Endothelial cell of umbilical vein (primary cell): Measurements from ENCODE around the gene PLCG2. TPM values are rescaled to one million over a fixed set of nuclear protein-coding genes. Genes with fewer than 3 reads are reported as not detected.

ENCODE experiments used
- BruUV-seq: library from RNA; stranded (reverse); fragments of 400-500 nt; replicated peaks from 2 replicates; lab custom pipeline; 2021; lab: Mats Ljungman, UMichigan
- CTCF ChIA-PET: fragments of 300-600, 350-600 bp; sonication (Branson Sonifier 250); formaldehyde crosslinking; loops from one replicate; lab custom pipeline; 2021; ENCODE audit warnings: antibody characterized with exemption, inconsistent platforms; lab: Charles Lee
- POLR2A ChIA-PET: fragments of 300-600, 350-600 bp; sonication (Branson Sonifier 250); formaldehyde crosslinking; loops from one replicate; lab custom pipeline; 2021; ENCODE audit warnings: antibody characterized with exemption, inconsistent platforms; lab: Charles Lee
- DNase-seq: peaks from one replicate; pipeline ENCODE4 v3.0.0-alpha.2; 2011; ENCODE audit warnings: low read depth, low spot score
- FAIRE-seq: peaks from 2 replicates; lab custom pipeline; 2011; peaks lifted over from hg19 to GRCh38; lab: Jason Lieb, UNC
- H2AFZ ChIP-seq: 2 replicates; pipeline ENCODE4 v1.6.0; 2012; ENCODE audit warnings: low read depth, low read length, control low read depth, inconsistent platforms
- H3K27ac ChIP-seq: 2 replicates; pipeline ENCODE4 v1.5.1; 2011; ENCODE audit warnings: low read depth, mild to moderate bottlenecking, control low read depth, low read length, moderate library complexity; ENCODE audit not compliant: insufficient read depth
- H3K27me3 ChIP-seq, 2 experiments: 2 replicates each; pipeline versions ENCODE4 v1.6.0 to v1.6.1; 2011; ENCODE audit warnings: low read length in 2 of 2, mixed read lengths in 1 of 2; ENCODE audit not compliant: control insufficient read depth in 2 of 2, insufficient read depth in 2 of 2
- H3K36me3 ChIP-seq, 2 experiments: 2 replicates in 1 of 2; 3 replicates in 1 of 2; pipeline ENCODE4 v1.5.1; 2011; ENCODE audit warnings: low read length in 2 of 2, mild to moderate bottlenecking in 1 of 2, moderate library complexity in 1 of 2; ENCODE audit not compliant: control insufficient read depth in 2 of 2, insufficient read depth in 2 of 2; ENCODE audit errors: extremely low read depth in 1 of 2
- H3K4me1 ChIP-seq: 3 replicates; pipeline ENCODE4 v1.5.1; 2011; ENCODE audit warnings: mild to moderate bottlenecking, low read length; ENCODE audit not compliant: control insufficient read depth, insufficient read depth; ENCODE audit errors: extremely low read depth
- H3K4me2 ChIP-seq: 2 replicates; pipeline ENCODE4 v1.6.1; 2011; ENCODE audit warnings: low read length, control low read depth, mixed read lengths; ENCODE audit not compliant: insufficient read depth
- H3K4me3 ChIP-seq, 3 experiments: fragments of 200-600 bp in 1 of 3; sonication (generic), shearing (Covaris generic) in 1 of 3; replicated peaks in 1 of 3; 2 replicates each; pipeline ENCODE4 v1.5.1; 2011 to 2016; ENCODE audit warnings: control low read depth in 3 of 3, low read length in 3 of 3, mild to moderate bottlenecking in 2 of 3, inconsistent platforms in 1 of 3, low read depth in 1 of 3, moderate library complexity in 1 of 3; ENCODE audit not compliant: insufficient read depth in 1 of 3
- H3K79me2 ChIP-seq: 2 replicates; pipeline ENCODE4 v1.6.0; 2012; ENCODE audit warnings: low read length, inconsistent platforms; ENCODE audit not compliant: control insufficient read depth, insufficient read depth
- H3K9ac ChIP-seq: replicated peaks from 2 replicates; pipeline ENCODE3; 2011; ENCODE audit warnings: low read length, control low read depth; ENCODE audit not compliant: insufficient read depth; ENCODE audit errors: extremely low read depth
- H3K9me1 ChIP-seq: replicated peaks from 3 replicates; pipeline ENCODE4 v1.6.0; 2011; ENCODE audit warnings: mild to moderate bottlenecking, low read length; ENCODE audit not compliant: control insufficient read depth, insufficient read depth; ENCODE audit errors: extremely low read depth
- H3K9me3 ChIP-seq: replicated peaks from 2 replicates; pipeline ENCODE4 v1.5.1; 2012; ENCODE audit warnings: low read length, inconsistent platforms; ENCODE audit not compliant: control insufficient read depth, insufficient read depth
- H4K20me1 ChIP-seq: replicated peaks from 2 replicates; pipeline ENCODE3; 2011; ENCODE audit warnings: mild to moderate bottlenecking, low read length; ENCODE audit not compliant: control insufficient read depth, insufficient read depth; ENCODE audit errors: extremely low read depth
- CTCF ChIP-seq, 2 donors: IDR thresholded peaks; 1 replicate in 1 of 2; 2 replicates in 1 of 2; pipeline ENCODE4 v1.5.1; 2011; ENCODE audit warnings: low read length in 2 of 2, mild to moderate bottlenecking in 2 of 2, moderate library complexity in 2 of 2, control low read depth in 1 of 2, inconsistent platforms in 1 of 2, low read depth in 1 of 2; ENCODE audit not compliant: insufficient read depth in 1 of 2; ENCODE audit errors: extremely low read depth in 1 of 2
- EZH2 ChIP-seq: IDR thresholded peaks from 2 replicates; pipeline ENCODE4 v1.6.1; 2012; ENCODE audit warnings: borderline replicate concordance, low read depth, mild to moderate bottlenecking, moderate library complexity, low read length, inconsistent platforms; ENCODE audit not compliant: severe bottlenecking
- FOS ChIP-seq: IDR thresholded peaks from 2 replicates; pipeline ENCODE4 v1.6.1; 2011; ENCODE audit warnings: mild to moderate bottlenecking, low read length, moderate library complexity, borderline replicate concordance; ENCODE audit not compliant: insufficient read depth
- GATA2 ChIP-seq: IDR thresholded peaks from 2 replicates; pipeline ENCODE4 v1.7.0; 2011; ENCODE audit warnings: low read depth, mild to moderate bottlenecking, moderate library complexity, mixed read lengths, low read length; ENCODE audit not compliant: insufficient read length, insufficient read depth
- JUN ChIP-seq: IDR thresholded peaks from 2 replicates; pipeline ENCODE4 v1.6.1; 2011; ENCODE audit warnings: borderline replicate concordance, low read depth; ENCODE audit not compliant: insufficient read length, insufficient read depth
- MYC ChIP-seq: IDR thresholded peaks from one replicate; pipeline ENCODE4 v1.6.1; 2011; ENCODE audit warnings: mild to moderate bottlenecking, low read depth, low read length
- POLR2A ChIP-seq: IDR thresholded peaks from 2 replicates; pipeline ENCODE4 v1.6.1; 2012; ENCODE audit warnings: low read depth, mild to moderate bottlenecking, control low read depth, low read length
- POLR2AphosphoS5 ChIP-seq: IDR thresholded peaks from 2 replicates; pipeline ENCODE4 v1.6.1; 2012; ENCODE audit warnings: low read depth, mild to moderate bottlenecking, control low read depth, low read length, moderate library complexity; ENCODE audit not compliant: insufficient read depth
- dilution Hi-C: fragments of 300-500 bp; cut with MboI; formaldehyde crosslinking; loops from one replicate; pipeline ENCODE4 v1.15.0; 2019; ENCODE audit warnings: low sequenced_read_pairs; ENCODE audit not compliant: extremely low pct_ligation_motif_present
- intact Hi-C: fragments of 100-400 bp; cut with micrococcal nuclease; formaldehyde crosslinking; loops from one replicate; pipeline ENCODE4 v1.10.0; 2022
- polyA plus RNA-seq, 4 experiments: library from polyadenylated mRNA; depleted of rRNA in 3 of 4; stranded (reverse) in 3 of 4; unstranded in 1 of 4; fragments of >200 nt; gene quantifications; 2 replicates each; pipeline versions ENCODE4 v1.2.1 to v1.2.3, GENCODE V29; 2011 to 2012; ENCODE audit warnings: missing spikeins in 1 of 4
- total RNA-seq: library from RNA; stranded (reverse); gene quantifications from 2 replicates; pipeline ENCODE4 v1.2.3, GENCODE V29; 2021
- TF ChIP-seq, protein P1 (sequence below): IDR thresholded peaks from 2 replicates; pipeline ENCODE4 v1.6.1; 2011; ENCODE audit not compliant: insufficient read depth, insufficient read length

PLCG2 gene
- total and polyA plus RNA-seq, 2 donors (not counting 3 experiments of a cell fraction or from before 2014, with no cell fraction given) = 10.8 to 13.6 TPM

GRCh38 chr16:81896902-81897301, 117.8 kb downstream of the PLCG2 start:
- dilution Hi-C loops = no loop called here
- CTCF ChIA-PET = interaction anchor here (1.9 to 2.5 kb wide), 2 partner anchors 10 to 333 kb away, joined by 7 to 8 read pairs; no protein-coding TSS in a partner anchor
- H3K27me3 ChIP-seq = no peaks in the 10 kb centered on the region

More at GRCh38 chr16:81896902-81897301, 117.8 kb downstream of the PLCG2 start:
- H4K20me1 ChIP-seq = no peaks in the 10 kb centered on the region
- no peaks in the 10 kb centered on the region for H3K36me3 ChIP-seq
- H3K27ac ChIP-seq = no peak overlapping the region
- no peaks in the 10 kb centered on the region for H3K9me1 ChIP-seq
- FAIRE-seq (peak; percentile 90), DNase-seq (peak; percentile 85)
- H2AFZ ChIP-seq = no peak overlapping the region
- no peak overlapping the region for H3K9ac ChIP-seq
- intact Hi-C loops = no loop called here
- peaks cover 22% of the 10 kb centered on the region for H3K4me1 ChIP-seq
- H3K4me2 ChIP-seq = no peak overlapping the region
- no peaks in the 10 kb centered on the region for H3K9me3 ChIP-seq
- no TSS peak for BruUV-seq
- POLR2A ChIA-PET = no interaction called here
- TF ChIP-seq POLR2A = peak; percentile 28
- TF ChIP-seq FOS = no peak
- TF ChIP-seq MYC = no peak
- TF ChIP-seq EZH2 = no peak
- TF ChIP-seq, protein P1, sequence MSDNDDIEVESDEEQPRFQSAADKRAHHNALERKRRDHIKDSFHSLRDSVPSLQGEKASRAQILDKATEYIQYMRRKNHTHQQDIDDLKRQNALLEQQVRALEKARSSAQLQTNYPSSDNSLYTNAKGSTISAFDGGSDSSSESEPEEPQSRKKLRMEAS = no peak
- no peak for TF ChIP-seq CTCF (IDR thresholded peaks at IDR 0.05; ENCODE audit: extremely low read depth in 1 of 2, insufficient read depth in 1 of 2, low read depth in 1 of 2, low read length in 2 of 2)
- TF ChIP-seq JUN = no peak
- peak; percentile 77 for TF ChIP-seq GATA2
- peak; percentile 50 for TF ChIP-seq POLR2AphosphoS5
- no peak overlapping the region for H3K4me3 ChIP-seq
- H3K79me2 ChIP-seq = no peaks in the 10 kb centered on the region
